ENCODE data around the gene BPIFB3.
"Not testable (repeated sequence)": the region's sequence is repeated elsewhere in the genome, so short reads cannot be mapped to it uniquely, and the experiment has no call there.

Gene BPIFB3

GRCh38 chr20:33028875-33029274, 24.8 kb upstream of the BPIFB3 start:
- no peak for DNase-seq

GRCh38 chr20:33030076-33030475, 23.6 kb upstream of the BPIFB3 start:
- no peak for DNase-seq

DNA sequence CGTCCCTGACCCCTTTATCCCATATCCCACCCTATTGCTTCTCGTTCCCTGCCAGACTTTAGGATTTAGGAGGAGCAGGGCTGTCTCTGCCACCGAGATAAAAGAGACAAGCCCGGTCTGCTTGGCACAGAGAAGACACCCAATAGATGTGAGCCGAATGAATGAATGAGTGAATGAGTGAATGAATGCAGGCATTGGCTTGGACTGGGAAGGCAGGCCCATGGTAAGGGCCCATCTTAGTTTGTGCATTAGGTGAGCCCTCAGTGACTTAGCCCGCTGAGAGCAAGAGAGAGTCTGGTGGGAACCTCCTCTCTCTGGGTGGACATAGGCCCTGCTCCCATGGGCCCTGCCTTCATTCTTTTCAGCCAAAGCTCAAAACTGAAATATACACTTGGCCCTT, 23.1 kb upstream of the BPIFB3 start:
- DNase-seq, result no peak

- no peak for DNase-seq
Observed at GRCh38 chr20:33031531-33031930, 22.2 kb upstream of the BPIFB3 start, which contains the start of gene BPIFB6. BPIFB6 (plus strand) TSS chr20:33031648; CDS start chr20:33031648, 0 bp downstream.

- DNase-seq, result no peak
Observed at GRCh38 chr20:33032555-33032954, 21.1 kb upstream of the BPIFB3 start.

GRCh38 chr20:33033381-33033780, 20.3 kb upstream of the BPIFB3 start:
- no peak for DNase-seq

DNA sequence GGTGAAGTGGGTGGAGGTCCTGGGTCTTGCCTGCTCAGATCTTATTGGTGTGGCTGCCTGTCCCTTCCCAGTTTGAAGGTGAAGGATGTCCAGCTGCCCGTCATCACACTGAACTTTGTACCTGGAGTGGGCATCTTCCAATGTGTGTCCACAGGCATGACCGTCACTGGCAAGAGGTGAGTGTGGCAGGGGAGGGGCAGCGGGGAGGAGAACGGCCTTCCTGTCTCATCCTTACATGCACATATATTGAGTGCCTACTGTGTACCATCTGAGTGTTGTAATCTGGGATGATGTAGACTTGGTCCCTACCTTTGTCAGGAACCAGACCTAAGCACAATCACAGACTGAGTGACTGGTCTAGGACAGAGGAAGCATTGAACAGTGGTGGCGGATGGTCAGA, 19.6 kb upstream of the BPIFB3 start:
- DNase-seq, result no peak

DNA sequence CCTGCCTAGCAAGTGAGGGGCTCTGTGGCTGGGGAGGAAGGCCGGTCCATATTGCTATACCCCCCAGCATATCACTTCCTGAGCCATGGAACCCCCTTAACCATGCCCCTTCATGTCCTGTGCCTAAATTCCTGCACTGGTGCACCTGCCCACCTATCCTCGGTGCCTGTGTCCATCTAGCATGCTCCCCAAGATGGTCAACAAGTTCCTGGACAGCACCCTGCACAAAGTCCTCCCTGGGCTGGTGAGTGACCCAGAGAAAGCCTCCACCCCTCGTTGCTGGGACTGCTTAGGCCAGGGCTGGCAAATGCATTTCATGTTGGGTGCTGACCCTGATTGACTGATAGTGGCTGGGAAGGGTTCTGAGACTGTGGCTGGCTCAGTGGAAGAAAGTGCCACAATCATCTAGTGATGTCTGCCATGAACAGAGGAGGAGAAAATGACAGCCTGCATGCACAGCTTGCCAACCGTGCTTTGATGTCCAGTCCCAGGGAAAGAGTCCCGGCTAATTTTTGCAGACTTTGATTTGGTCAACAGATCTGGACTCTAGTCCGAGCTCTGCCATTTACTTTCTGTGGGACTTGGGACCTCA, 18.7 kb upstream of the BPIFB3 start:
- no peak for DNase-seq

GRCh38 chr20:33037456-33037855, 16.2 kb upstream of the BPIFB3 start:
- DNase-seq, result no peak

- no peak for DNase-seq
Observed at GRCh38 chr20:33038243-33038642, 15.5 kb upstream of the BPIFB3 start.

GRCh38 chr20:33042430-33042829, 11.3 kb upstream of the BPIFB3 start:
- DNase-seq, result no peak

GRCh38 chr20:33042983-33043730, 10.5 kb upstream of the BPIFB3 start:
- DNase-seq, result no peak

DNA sequence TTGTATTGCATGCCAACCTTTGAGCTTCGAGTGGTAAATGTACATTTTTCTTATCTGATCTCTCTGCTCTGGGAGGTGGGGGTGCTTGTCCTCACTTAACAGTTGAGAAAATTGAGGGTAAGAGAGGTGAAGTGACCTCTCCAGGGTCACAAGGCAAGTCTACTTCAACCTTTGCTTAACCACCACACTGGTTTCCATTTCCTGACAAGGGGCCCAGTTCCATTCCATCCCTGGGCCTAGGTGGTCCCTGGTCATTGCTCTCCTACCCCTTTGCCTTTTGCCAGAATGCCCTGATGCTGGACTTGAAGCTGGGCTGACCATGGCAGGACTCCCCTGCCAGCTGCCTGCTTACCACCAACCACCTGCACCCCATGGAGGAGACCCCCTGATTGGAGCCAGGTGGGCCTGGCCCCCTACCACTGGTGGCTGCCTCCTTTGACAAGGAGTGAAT, 9.9 kb upstream of the BPIFB3 start:
- no peak for DNase-seq

DNA sequence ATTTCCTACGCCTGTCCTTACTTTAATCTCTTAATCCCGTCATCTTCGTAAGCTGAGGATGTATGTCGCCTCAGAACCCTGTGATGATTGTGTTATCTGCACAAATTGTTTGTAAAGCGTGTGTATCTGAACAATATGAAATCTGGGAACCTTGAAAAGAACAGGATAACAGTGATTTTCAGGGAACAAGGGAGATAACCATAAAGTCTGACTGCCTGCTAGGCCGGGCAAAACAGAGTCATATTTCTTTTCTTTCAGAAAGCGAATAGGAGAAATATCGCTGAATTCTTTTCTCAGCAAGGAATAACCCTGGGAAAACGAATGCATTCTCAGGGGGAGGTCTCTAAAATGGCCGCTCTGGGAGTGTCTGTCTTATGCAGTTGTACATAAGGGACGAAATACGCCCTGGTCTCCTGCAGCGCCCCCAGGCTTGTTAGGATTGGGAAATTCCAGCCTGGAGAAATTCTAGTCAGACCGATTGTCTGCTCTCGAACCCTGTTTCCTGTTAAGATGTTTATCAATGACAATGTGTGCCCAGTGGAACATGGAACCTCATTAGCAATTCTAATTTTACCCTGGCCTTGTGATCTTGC, 8.5 kb upstream of the BPIFB3 start:
- not testable (repeated sequence) for DNase-seq

- no peak for DNase-seq
Observed at GRCh38 chr20:33046412-33046811, 7.3 kb upstream of the BPIFB3 start.

GRCh38 chr20:33051333-33051732, 2.4 kb upstream of the BPIFB3 start:
- no peak for DNase-seq

GRCh38 chr20:33054381-33054780, 678 bp downstream of the BPIFB3 start:
- DNase-seq, result no peak

- no peak for DNase-seq
Observed at GRCh38 chr20:33054791-33055190, 1.1 kb downstream of the BPIFB3 start.

DNA sequence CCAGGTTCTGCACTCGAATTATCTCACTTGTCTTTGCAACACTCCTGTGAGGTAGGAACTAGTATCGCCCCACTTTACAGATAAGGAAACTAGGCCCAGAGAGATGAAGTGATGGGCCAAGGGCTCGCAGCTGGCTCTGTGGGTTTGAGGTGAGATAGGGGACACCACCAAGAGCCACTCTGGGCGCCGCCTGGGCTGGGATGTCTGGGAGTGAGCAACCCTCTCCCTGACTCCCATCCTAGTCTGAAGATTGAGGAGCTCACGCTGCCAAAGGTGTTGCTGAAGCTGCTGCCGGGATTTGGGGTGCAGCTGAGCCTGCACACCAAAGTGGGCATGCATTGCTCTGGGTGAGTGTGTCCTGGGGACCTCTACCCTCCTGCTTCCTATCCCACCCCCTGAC, 5.4 kb downstream of the BPIFB3 start:
- DNase-seq, result no peak

- DNase-seq, result no peak
Observed at GRCh38 chr20:33059741-33060390, 6.2 kb downstream of the BPIFB3 start.

- DNase-seq, result no peak
Observed at GRCh38 chr20:33061658-33062028, 7.9 kb downstream of the BPIFB3 start.

- no peak for DNase-seq
Observed at GRCh38 chr20:33062105-33062824, 8.6 kb downstream of the BPIFB3 start.

- no peak for DNase-seq
Observed at GRCh38 chr20:33062825-33063149, 9.1 kb downstream of the BPIFB3 start.
